ENCODE results near the gene TLDC2.

TLDC2 gene

GRCh38 chr20:36881331-36881730, 5.4 kb downstream of the TLDC2 start:
- TF ChIP-seq, protein P1, sequence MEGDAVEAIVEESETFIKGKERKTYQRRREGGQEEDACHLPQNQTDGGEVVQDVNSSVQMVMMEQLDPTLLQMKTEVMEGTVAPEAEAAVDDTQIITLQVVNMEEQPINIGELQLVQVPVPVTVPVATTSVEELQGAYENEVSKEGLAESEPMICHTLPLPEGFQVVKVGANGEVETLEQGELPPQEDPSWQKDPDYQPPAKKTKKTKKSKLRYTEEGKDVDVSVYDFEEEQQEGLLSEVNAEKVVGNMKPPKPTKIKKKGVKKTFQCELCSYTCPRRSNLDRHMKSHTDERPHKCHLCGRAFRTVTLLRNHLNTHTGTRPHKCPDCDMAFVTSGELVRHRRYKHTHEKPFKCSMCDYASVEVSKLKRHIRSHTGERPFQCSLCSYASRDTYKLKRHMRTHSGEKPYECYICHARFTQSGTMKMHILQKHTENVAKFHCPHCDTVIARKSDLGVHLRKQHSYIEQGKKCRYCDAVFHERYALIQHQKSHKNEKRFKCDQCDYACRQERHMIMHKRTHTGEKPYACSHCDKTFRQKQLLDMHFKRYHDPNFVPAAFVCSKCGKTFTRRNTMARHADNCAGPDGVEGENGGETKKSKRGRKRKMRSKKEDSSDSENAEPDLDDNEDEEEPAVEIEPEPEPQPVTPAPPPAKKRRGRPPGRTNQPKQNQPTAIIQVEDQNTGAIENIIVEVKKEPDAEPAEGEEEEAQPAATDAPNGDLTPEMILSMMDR (conservative IDR thresholded peaks at IDR 0.05; ENCODE audit: control insufficient read depth, insufficient read depth, low read depth, low read length), result no peak
- H3K4me3 ChIP-seq (ENCODE audit: control insufficient read depth, low read depth, low read length), result no peak overlapping the region
- no peak for DNase-seq (ENCODE audit: low read depth)

- TF ChIP-seq, protein P1 (conservative IDR thresholded peaks at IDR 0.05; ENCODE audit: control insufficient read depth, insufficient read depth, low read depth, low read length), result no peak
- H3K4me3 ChIP-seq (ENCODE audit: control insufficient read depth, low read depth, low read length), result no peak overlapping the region
- DNase-seq (ENCODE audit: low read depth), result peak; percentile 28
Measured at GRCh38 chr20:36881888-36882287, 6.0 kb downstream of the TLDC2 start.

- DNase-seq (ENCODE audit: low read depth), result no peak
- TF ChIP-seq, protein P1 (conservative IDR thresholded peaks at IDR 0.05; ENCODE audit: control insufficient read depth, insufficient read depth, low read depth, low read length), result no peak
- no peak overlapping the region for H3K4me3 ChIP-seq (ENCODE audit: control insufficient read depth, low read depth, low read length)
Measured at GRCh38 chr20:36883977-36884535, 8.1 kb downstream of the TLDC2 start.

GRCh38 chr20:36885356-36885755, 9.4 kb downstream of the TLDC2 start:
- TF ChIP-seq, protein P1 (conservative IDR thresholded peaks at IDR 0.05; ENCODE audit: control insufficient read depth, insufficient read depth, low read depth, low read length), result no peak
- no peak overlapping the region for H3K4me3 ChIP-seq (ENCODE audit: control insufficient read depth, low read depth, low read length)
- peak; percentile 26 for DNase-seq (ENCODE audit: low read depth)

GRCh38 chr20:36886859-36887751, 11.2 kb downstream of the TLDC2 start:
- TF ChIP-seq, protein P1 (conservative IDR thresholded peaks at IDR 0.05; ENCODE audit: control insufficient read depth, insufficient read depth, low read depth, low read length), result peak; percentile 96
- peak; percentile 81 for DNase-seq (ENCODE audit: low read depth)
- H3K4me3 ChIP-seq (ENCODE audit: control insufficient read depth, low read depth, low read length), result peak overlapping the region; percentile 20

GRCh38 chr20:36887752-36888090, 11.8 kb downstream of the TLDC2 start:
- TF ChIP-seq, protein P1 (conservative IDR thresholded peaks at IDR 0.05; ENCODE audit: control insufficient read depth, insufficient read depth, low read depth, low read length), result no peak
- peak overlapping the region; percentile 20 for H3K4me3 ChIP-seq (ENCODE audit: control insufficient read depth, low read depth, low read length)
- DNase-seq (ENCODE audit: low read depth), result peak; percentile 43

Measured in fibroblast of mammary gland (primary cell).